ENCODE measurements around the gene LRRC34.

DNA sequence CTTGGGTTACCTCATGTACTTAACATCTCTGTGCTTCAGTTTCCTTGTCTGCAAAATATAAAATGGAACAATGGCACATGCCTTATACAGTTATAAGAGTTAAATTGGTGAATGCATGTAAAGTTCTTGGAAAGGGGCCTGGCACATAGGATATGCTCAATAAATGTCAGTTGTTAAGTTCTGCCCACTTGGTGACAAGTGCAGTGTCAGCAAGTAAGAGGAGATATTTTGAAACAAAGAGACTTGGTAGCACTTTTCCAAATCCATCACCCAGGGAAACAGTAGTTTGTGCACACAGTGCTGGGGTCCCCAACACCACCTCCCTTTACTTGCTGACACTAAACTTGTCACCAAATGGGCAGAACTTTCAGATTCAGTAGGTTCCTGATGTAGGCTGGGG lies 37.9 kb upstream of the LRRC34 start:
- TF ChIP-seq BHLHE40 (IDR thresholded peaks at IDR 0.05; ENCODE audit: borderline replicate concordance): no peak
- TF ChIP-seq L3MBTL2 (conservative IDR thresholded peaks at IDR 0.05): no peak
- no peak for TF ChIP-seq TARDBP (IDR thresholded peaks at IDR 0.05)
- TF ChIP-seq SUZ12 (IDR thresholded peaks at IDR 0.05): no peak

Measured in HEK293T (cell line).